ENCODE measurements around the gene CUBN. TPM values are rescaled to one million over a fixed set of nuclear protein-coding genes. Genes with fewer than 3 reads are reported as not detected.
"Not testable (repeated sequence)": the region's sequence is repeated elsewhere in the genome, so short reads cannot be mapped to it uniquely, and the experiment has no call there.

The CUBN gene
- total RNA-seq, 2 experiments from 2014 or later = 0.25 to 0.43 TPM

DNA sequence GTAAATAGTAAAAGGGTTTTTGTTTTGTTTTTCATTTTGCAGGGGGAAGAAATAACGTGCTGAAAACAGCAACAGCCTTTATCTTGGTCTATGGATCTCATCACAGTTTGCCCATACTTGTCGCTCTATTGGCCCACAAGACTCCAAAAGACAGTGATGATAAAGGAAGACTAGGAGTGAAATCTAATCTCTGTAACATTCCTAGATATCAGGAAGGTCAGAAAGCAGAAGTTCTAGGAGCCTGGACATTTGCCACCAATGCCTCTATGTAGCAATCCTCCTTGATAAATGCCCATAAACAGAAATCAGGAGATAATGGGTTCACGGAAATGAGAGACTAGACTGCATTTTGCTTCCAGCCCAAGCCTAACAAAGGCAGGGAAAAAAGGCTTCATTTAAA, 8.9 kb downstream of the CUBN start:
- Mint-ChIP-seq H3K27me3 (no peaks in the 10 kb centered on the region), H3K4me3 (no peak overlapping the region), H3K9me3 (ENCODE audit: low read depth) (no peaks in the 10 kb centered on the region), H3K27ac (no peak overlapping the region), H3K36me3 (ENCODE audit: low read depth) (peaks cover 4% of the 10 kb centered on the region), H3K4me1 (no peaks in the 10 kb centered on the region)
- ATAC-seq (no peak), DNase-seq (no peak)
- intact Hi-C loops (cut with DNase I, micrococcal nuclease) = no loop called here
- ChIA-PET CTCF (no interaction called here), POLR2A (no interaction called here)

DNA sequence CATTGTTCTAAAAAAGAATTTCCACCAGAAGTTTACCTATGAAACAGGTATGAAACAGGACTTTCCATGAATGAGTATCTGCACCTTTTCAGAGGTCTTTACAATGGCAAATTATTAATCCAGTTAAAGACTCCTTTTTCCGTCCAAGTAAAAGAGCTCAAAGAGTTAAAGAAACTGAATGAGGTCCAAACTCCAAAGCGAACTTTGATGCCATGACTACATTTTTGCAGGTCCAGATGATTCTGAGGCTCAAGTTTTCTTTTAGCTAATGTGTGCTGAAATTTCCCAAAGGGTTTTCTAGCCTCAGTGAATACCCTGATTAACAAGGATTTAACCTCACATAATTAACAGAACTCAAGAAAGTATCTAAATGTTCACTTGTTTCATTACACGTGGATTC, 9.8 kb downstream of the CUBN start:
- POLR2A ChIA-PET = no interaction called here
- Mint-ChIP-seq H3K4me3 (no peak overlapping the region), H3K36me3 (ENCODE audit: low read depth) (peaks cover 4% of the 10 kb centered on the region), H3K27ac (no peak overlapping the region), H3K9me3 (ENCODE audit: low read depth) (no peaks in the 10 kb centered on the region), H3K27me3 (no peaks in the 10 kb centered on the region), H3K4me1 (peaks cover 4% of the 10 kb centered on the region)
- CTCF ChIA-PET = no interaction called here
- DNase-seq (no peak), ATAC-seq (no peak)
- intact Hi-C loops (cut with DNase I, micrococcal nuclease) = no loop called here

DNA sequence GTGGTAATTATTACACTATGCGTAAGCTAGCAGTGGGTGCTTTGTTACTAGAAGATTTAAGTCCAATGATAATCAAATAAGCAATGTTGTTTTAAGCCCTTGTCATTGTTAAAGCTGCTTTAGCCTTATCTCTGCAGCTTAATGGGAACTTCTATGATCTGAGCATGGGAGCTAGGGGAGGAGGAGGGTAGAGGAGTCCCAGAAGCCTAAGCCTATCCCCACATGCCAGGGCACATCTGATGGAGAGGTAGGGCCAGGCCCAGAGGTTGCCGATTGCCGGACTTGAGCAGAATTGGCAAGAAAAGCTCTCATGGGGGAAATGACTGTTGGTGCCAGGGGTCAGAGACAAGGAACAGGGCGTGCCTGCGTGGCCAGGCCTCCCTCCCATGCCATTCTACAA, 13.4 kb downstream of the CUBN start:
- ChIA-PET POLR2A (no interaction called here), CTCF (no interaction called here)
- H3K27ac Mint-ChIP-seq = no peak overlapping the region
- H3K4me3 Mint-ChIP-seq = no peak overlapping the region
- H3K27me3 Mint-ChIP-seq = no peaks in the 10 kb centered on the region
- no peaks in the 10 kb centered on the region for H3K9me3 Mint-ChIP-seq (ENCODE audit: low read depth)
- H3K36me3 Mint-ChIP-seq (ENCODE audit: low read depth) = no peaks in the 10 kb centered on the region
- ATAC-seq (no peak), DNase-seq (no peak)
- peaks cover 4% of the 10 kb centered on the region for H3K4me1 Mint-ChIP-seq
- intact Hi-C loops (cut with DNase I, micrococcal nuclease) = no loop called here

DNA sequence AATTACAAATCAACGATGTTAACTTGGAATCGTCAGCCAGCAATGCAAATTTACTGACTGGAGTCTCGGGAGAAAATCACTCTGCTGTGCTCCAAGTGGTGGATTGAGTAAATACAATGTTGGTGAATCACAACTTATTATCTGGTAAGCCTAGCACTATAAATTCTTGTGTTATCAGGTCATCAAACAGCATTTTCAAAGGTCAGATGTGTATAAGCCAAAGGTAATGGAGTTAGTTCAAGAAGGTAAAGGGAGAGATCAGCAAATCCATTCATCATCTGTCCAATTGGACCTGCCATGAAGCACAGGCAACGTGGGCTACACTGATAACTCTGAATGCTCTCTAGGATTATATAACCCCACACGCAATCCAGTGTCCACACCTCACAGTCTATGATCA, 13.9 kb downstream of the CUBN start:
- H3K4me1 Mint-ChIP-seq = peaks cover 4% of the 10 kb centered on the region
- intact Hi-C loops (cut with DNase I, micrococcal nuclease) = no loop called here
- no peak overlapping the region for H3K4me3 Mint-ChIP-seq
- ATAC-seq (no peak), DNase-seq (no peak)
- CTCF ChIA-PET = interaction anchor here (0.6 kb wide), 1 partner anchor 41 kb away, joined by 4 read pairs; no protein-coding TSS in a partner anchor
- POLR2A ChIA-PET = interaction anchor here (0.7 kb wide), 1 partner anchor 224 kb away, joined by 6 read pairs; no protein-coding TSS in a partner anchor
- no peaks in the 10 kb centered on the region for H3K27me3 Mint-ChIP-seq
- no peak overlapping the region for H3K27ac Mint-ChIP-seq
- H3K9me3 Mint-ChIP-seq (ENCODE audit: low read depth) = no peaks in the 10 kb centered on the region
- no peaks in the 10 kb centered on the region for H3K36me3 Mint-ChIP-seq (ENCODE audit: low read depth)

DNA sequence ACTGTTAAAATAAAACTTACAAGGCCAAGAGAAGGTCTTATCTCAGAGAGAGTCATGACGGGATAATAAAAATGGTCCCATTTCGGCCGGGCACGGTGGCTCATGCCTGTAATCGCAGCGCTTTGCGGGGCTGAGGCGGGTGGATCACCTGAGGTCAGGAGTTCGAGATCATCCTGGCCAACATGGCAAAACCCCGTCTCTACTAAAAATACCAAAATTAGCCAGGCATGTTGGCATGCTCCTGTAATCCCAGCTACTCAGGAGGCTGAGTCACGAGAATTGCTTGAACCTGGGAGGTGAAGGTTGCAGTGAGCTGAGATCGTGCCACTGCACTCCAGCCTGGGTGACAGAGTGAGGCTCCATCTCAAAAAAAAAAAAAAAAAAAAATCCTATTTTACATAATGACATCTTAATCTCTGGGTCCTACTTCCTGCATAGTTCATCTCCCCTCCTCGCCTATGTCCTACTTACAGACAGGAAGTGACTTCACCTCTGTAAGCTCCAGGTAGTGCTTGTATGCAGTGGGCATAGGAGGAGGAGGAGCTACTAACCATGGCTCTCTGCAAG, 14.7 kb downstream of the CUBN start:
- H3K27me3 Mint-ChIP-seq; H3K9me3 Mint-ChIP-seq (ENCODE audit: low read depth); H3K4me1 Mint-ChIP-seq; H3K4me3 Mint-ChIP-seq; intact Hi-C loops (cut with DNase I, micrococcal nuclease); H3K27ac Mint-ChIP-seq; H3K36me3 Mint-ChIP-seq (ENCODE audit: low read depth); DNase-seq: not testable (repeated sequence)
- peak; percentile 81 for ATAC-seq
- ChIA-PET POLR2A (interaction anchor here (0.7 kb wide), 1 partner anchor 223 kb away, joined by 6 read pairs; no protein-coding TSS in a partner anchor), CTCF (interaction anchor here (0.6 kb wide), 1 partner anchor 42 kb away, joined by 4 read pairs; no protein-coding TSS in a partner anchor)

DNA sequence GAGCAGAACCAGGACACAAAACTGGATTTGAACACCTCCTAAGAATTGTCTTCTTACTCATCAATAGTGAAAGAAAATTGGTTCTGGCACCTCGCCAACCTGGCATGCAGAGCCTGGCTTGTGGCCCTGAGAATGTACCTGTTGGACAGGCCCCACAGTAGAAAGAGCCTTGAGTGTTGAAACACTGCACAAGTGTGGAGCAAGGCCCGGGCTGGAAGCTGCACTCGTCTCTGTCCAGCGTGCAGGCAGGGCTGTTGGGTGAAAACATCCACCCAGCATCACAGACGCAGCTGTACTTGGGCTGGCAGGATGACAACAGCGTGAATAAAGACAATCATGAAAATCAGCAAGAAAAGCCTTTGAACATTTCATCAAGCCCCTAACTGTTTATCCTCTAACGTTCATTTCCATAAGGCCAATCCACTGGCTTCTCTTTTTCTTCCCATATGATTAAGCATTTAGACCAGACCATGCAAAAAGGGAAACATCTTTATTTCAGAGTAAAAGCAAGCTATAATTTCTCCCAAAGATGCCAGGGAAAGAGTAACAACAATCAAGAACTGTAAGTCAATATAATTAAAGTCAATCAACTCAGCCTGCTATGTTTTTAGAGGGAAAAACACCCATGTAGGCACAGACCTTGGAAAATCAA, 15.6 kb downstream of the CUBN start:
- peaks cover 10% of the 10 kb centered on the region for H3K4me1 Mint-ChIP-seq
- ChIA-PET CTCF (no interaction called here), POLR2A (interaction anchor here (0.6 kb wide), 1 partner anchor 343 kb away, joined by 4 read pairs; no protein-coding TSS in a partner anchor)

DNA sequence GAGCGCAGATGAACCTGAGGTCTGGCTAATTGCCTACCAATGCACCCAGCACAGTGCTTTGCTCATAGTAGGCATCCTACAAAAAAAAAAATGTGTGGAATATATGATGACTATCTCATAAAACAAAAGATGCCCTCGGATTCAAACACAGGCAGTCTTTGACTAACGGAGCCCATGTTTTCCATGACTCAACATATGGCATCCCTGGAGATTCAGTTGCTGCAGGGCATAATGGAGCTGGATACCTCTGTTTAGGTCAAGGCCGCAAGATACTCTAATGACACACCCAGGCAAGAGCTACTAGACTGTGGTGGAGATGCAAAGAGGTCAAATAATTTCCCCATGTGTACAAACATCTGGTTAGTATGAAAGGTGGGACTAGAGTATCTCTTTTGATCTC, 16.3 kb downstream of the CUBN start:
- DNase-seq = no peak
- POLR2A ChIA-PET = no interaction called here

More for the DNA sequence above, 15.6 kb downstream of the CUBN start:
- Mint-ChIP-seq H3K27ac (no peak overlapping the region), H3K9me3 (ENCODE audit: low read depth) (no peaks in the 10 kb centered on the region), H3K4me3 (no peak overlapping the region), H3K36me3 (ENCODE audit: low read depth) (no peaks in the 10 kb centered on the region), H3K27me3 (no peaks in the 10 kb centered on the region)
- DNase-seq (peak; percentile 22), ATAC-seq (no peak)
- intact Hi-C loops (cut with DNase I, micrococcal nuclease) = no loop called here

DNA sequence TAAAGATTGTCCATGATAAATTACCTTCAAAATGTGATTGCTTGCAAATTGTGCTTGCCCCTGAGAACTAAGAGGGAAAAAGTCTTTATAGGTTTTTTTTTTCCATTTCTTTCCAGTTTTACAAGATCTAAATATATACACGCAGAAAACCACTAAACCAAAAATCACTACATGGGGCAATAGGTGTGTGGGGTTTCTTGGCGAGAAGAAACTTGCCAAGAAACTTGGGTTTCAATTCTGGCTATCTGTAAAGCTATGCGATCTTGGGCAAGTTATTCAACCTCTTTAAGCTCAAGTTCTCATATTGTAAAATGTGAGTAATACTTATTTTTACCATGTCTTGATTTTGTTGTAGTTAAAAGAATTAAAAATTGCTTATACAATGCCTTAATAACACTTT, 17.0 kb downstream of the CUBN start:
- H3K9me3 Mint-ChIP-seq (ENCODE audit: low read depth) = no peaks in the 10 kb centered on the region
- DNase-seq = no peak
- CTCF ChIA-PET = no interaction called here
- H3K27me3 Mint-ChIP-seq = no peaks in the 10 kb centered on the region
- POLR2A ChIA-PET = no interaction called here
- no peaks in the 10 kb centered on the region for H3K36me3 Mint-ChIP-seq (ENCODE audit: low read depth)
- intact Hi-C loops (cut with DNase I, micrococcal nuclease) = no loop called here
- no peak overlapping the region for H3K27ac Mint-ChIP-seq
- no peak for ATAC-seq
- H3K4me3 Mint-ChIP-seq = no peak overlapping the region
- peaks cover 10% of the 10 kb centered on the region for H3K4me1 Mint-ChIP-seq

More for the DNA sequence above, 16.3 kb downstream of the CUBN start:
- Mint-ChIP-seq H3K27me3 (no peaks in the 10 kb centered on the region), H3K4me3 (no peak overlapping the region), H3K36me3 (ENCODE audit: low read depth) (no peaks in the 10 kb centered on the region), H3K4me1 (peaks cover 10% of the 10 kb centered on the region), H3K27ac (no peak overlapping the region), H3K9me3 (ENCODE audit: low read depth) (no peaks in the 10 kb centered on the region)
- CTCF ChIA-PET = no interaction called here
- ATAC-seq = no peak
- intact Hi-C loops (cut with DNase I, micrococcal nuclease) = no loop called here

DNA sequence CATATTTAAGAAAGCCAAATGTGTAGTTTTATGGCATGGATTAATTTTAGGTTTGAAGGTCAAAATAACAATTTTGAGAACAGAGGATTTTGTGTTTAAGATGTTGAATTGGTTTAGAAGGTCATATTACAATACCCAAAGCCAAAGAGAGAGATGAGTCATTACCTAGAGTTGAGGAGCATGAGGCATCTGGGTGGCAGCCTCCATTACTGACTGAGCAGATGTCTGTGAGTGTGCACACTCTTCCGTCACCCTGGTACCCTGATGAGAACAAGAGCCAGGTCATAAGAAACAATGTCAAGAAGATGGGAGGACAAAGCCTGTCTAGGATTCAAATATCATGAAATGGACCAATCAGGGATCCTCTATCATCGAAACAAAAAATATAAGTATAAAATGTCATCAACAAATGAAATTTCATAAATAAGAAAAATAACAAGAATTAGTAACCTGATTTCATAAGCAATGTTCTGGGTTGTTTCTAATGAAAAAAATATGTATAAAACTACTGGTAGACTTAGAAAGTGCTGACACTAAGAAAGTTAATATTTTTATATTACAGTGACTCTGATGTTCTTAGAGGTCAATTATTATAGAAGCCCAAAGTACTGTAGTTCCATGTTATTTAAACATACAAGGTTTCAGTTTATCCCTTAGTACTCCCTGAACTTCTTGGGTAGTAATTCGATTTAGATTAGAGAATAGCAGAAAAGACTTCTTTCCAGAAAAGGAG, 20.0 kb downstream of the CUBN start:
- ChIA-PET CTCF (no interaction called here), POLR2A (no interaction called here)
- H3K27me3 Mint-ChIP-seq = no peaks in the 10 kb centered on the region
- H3K4me3 Mint-ChIP-seq = no peak overlapping the region
- no peaks in the 10 kb centered on the region for H3K9me3 Mint-ChIP-seq (ENCODE audit: low read depth)
- H3K36me3 Mint-ChIP-seq (ENCODE audit: low read depth) = no peaks in the 10 kb centered on the region
- peak; percentile 93 for ATAC-seq
- no peak overlapping the region for H3K27ac Mint-ChIP-seq
- DNase-seq = peak; percentile 31
- intact Hi-C loops (cut with DNase I, micrococcal nuclease) = no loop called here
- H3K4me1 Mint-ChIP-seq = peaks cover 7% of the 10 kb centered on the region

DNA sequence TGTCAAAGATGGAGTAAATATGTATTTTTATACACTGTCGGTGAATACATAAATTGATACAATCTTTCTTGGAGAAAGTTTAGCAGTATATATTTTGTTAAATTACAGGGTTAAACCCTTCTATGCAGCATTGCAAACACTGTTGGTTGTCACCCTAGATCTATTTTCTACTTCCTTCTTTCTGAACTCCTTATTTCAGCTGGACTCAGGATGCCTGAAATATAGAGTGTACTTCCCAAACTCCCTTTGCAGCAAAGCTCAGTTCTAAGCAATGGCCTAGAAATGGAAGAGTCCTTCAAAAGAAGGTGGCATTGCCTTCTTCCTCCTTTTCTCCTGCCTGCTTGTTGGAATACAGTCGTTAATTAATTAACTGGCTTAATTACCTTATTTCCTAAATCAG, 20.6 kb downstream of the CUBN start:
- H3K9me3 Mint-ChIP-seq (ENCODE audit: low read depth) = no peaks in the 10 kb centered on the region
- no peak overlapping the region for H3K27ac Mint-ChIP-seq
- peaks cover 3% of the 10 kb centered on the region for H3K36me3 Mint-ChIP-seq (ENCODE audit: low read depth)
- H3K4me3 Mint-ChIP-seq = no peak overlapping the region
- H3K27me3 Mint-ChIP-seq = no peaks in the 10 kb centered on the region
- POLR2A ChIA-PET = no interaction called here
- H3K4me1 Mint-ChIP-seq = peaks cover 7% of the 10 kb centered on the region
- intact Hi-C loops (cut with DNase I, micrococcal nuclease) = no loop called here
- no peak for ATAC-seq
- CTCF ChIA-PET = no interaction called here
- no peak for DNase-seq

DNA sequence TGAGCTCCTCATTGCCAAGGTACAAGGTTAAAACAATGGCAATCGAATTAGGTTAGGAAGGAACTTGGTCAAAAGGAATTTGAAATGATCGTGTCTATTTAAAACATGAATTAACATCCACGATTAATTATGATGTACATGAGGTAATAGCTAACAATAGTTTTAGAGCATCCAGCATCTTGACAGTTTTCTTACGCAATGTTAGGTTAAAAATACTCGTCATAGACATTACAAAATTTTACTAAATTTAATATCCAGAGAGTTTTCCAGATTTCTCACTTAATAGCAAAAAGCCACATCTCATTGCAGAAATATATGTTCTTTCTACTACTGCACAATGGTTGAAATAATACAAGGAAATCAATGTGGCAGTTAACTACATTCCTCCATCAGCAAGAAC, 22.6 kb downstream of the CUBN start:
- H3K4me3 Mint-ChIP-seq = no peak overlapping the region
- ATAC-seq (no peak), DNase-seq (no peak)
- H3K9me3 Mint-ChIP-seq (ENCODE audit: low read depth) = no peaks in the 10 kb centered on the region
- no peaks in the 10 kb centered on the region for H3K27me3 Mint-ChIP-seq
- no peak overlapping the region for H3K27ac Mint-ChIP-seq
- H3K4me1 Mint-ChIP-seq = peaks cover 7% of the 10 kb centered on the region
- H3K36me3 Mint-ChIP-seq (ENCODE audit: low read depth) = peaks cover 3% of the 10 kb centered on the region
- CTCF ChIA-PET = interaction anchor here (0.6 kb wide), 1 partner anchor 272 kb away, joined by 5 read pairs; no protein-coding TSS in a partner anchor
- POLR2A ChIA-PET = no interaction called here
- intact Hi-C loops (cut with DNase I, micrococcal nuclease) = no loop called here

DNA sequence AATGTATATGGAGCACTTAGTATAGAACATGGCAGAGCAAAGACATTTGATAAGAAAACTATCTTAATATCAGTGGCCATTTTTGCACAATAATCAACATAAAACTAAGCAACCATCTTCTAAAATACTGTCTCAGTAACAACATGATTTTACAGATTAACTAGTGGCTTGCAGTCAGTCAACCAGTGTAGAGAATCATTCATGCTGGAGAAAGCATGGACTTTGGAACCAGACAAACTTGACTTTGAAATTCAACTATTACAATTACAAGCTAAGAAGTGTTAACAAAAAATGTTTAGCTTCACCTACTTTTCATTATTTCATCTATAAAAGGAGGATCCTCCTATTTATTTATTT, 27.7 kb downstream of the CUBN start:
- POLR2A ChIA-PET = no interaction called here
- ATAC-seq = no peak
- Mint-ChIP-seq H3K4me3 (no peak overlapping the region), H3K4me1 (no peaks in the 10 kb centered on the region), H3K9me3 (ENCODE audit: low read depth) (no peaks in the 10 kb centered on the region), H3K27me3 (no peaks in the 10 kb centered on the region), H3K27ac (no peak overlapping the region), H3K36me3 (ENCODE audit: low read depth) (peaks cover 3% of the 10 kb centered on the region)
- DNase-seq = no peak
- intact Hi-C loops (cut with DNase I, micrococcal nuclease) = no loop called here
- CTCF ChIA-PET = no interaction called here
